HepG2 (cell line): ENCODE measurements around the gene S100P. TPM values are rescaled to one million over a fixed set of nuclear protein-coding genes. Genes with fewer than 3 reads are reported as not detected.

ENCODE experiments used
- ATAC-seq: fragments of 200-7000 bp; cut with Tn5 transposase; 3 replicates; pipeline ENCODE4 v1.9.1; 2020; ENCODE audit warnings: mild to moderate bottlenecking, moderate library complexity
- BruUV-seq: library from RNA; stranded (reverse); fragments of 400-500 nt; replicated peaks from 2 replicates; lab custom pipeline; 2021; lab: Mats Ljungman, UMichigan
- CTCF ChIA-PET: fragments of 300-600 bp; formaldehyde crosslinking; extraction: SDS; loops from one replicate; lab custom pipeline; 2021; ENCODE audit warnings: low total read pairs, inconsistent platforms, low intra/inter-chr PET ratio; lab: Yijun Ruan, JAX
- POLR2A ChIA-PET: fragments of 350-600 bp; sonication (Branson Sonifier 250); formaldehyde crosslinking; loops from one replicate; lab custom pipeline; 2020; ENCODE audit warnings: antibody characterized with exemption, inconsistent platforms; lab: Yijun Ruan, JAX
- DNase-seq: peaks from one replicate; pipeline ENCODE4 v3.0.0-alpha.2; 2015; ENCODE audit warnings: low spot score
- FAIRE-seq: peaks from 3 replicates; lab custom pipeline; 2011; peaks lifted over from hg19 to GRCh38; lab: Jason Lieb, UNC
- H2AFZ ChIP-seq: one replicate; pipeline ENCODE4 v1.6.1; 2011; ENCODE audit warnings: low read length, inconsistent platforms
- H3K27ac ChIP-seq: fragments of 300-600 bp; 3 replicates; pipeline ENCODE4 v1.8.0; 2011; ENCODE audit warnings: mixed run types, mild to moderate bottlenecking, mixed read lengths, low read length, inconsistent platforms; ENCODE audit not compliant: insufficient read depth; ENCODE audit errors: extremely low read length
- H3K27me3 ChIP-seq, 2 experiments: fragments of 200-600 bp in 1 of 2; 2 replicates in 1 of 2; 3 replicates in 1 of 2; pipeline versions ENCODE4 v1.6.0 to v1.8.0; 2011; ENCODE audit warnings: low read length in 2 of 2, mild to moderate bottlenecking in 2 of 2, moderate library complexity in 2 of 2, inconsistent platforms in 1 of 2; ENCODE audit not compliant: insufficient read depth in 2 of 2, control insufficient read depth in 1 of 2
- H3K36me3 ChIP-seq, 2 experiments: fragments of 200-600 bp in 1 of 2; replicated peaks in 1 of 2; 2 replicates in 1 of 2; 3 replicates in 1 of 2; pipeline versions ENCODE4 v1.5.1 to v1.8.0; 2011; ENCODE audit warnings: low read length in 2 of 2, inconsistent platforms in 1 of 2; ENCODE audit not compliant: insufficient read depth in 2 of 2, control insufficient read depth in 1 of 2
- H3K4me1 ChIP-seq: 2 replicates; pipeline ENCODE4 v1.5.1; 2012; ENCODE audit warnings: low read length, inconsistent platforms; ENCODE audit not compliant: insufficient read depth
- H3K4me2 ChIP-seq: 2 replicates; pipeline ENCODE4 v1.6.0; 2011; ENCODE audit warnings: low read depth, low read length, inconsistent platforms
- H3K4me3 ChIP-seq, 3 experiments: fragments of 200-600 bp in 1 of 3; sonication (generic), shearing (Covaris generic) in 1 of 3; replicated peaks in 1 of 3; 2 replicates each; pipeline ENCODE4 v1.5.1; 2011 to 2016; ENCODE audit warnings: low read length in 3 of 3, inconsistent platforms in 2 of 3, low read depth in 2 of 3, mild to moderate bottlenecking in 2 of 3, control low read depth in 1 of 3, mixed read lengths in 1 of 3; ENCODE audit not compliant: insufficient read depth in 1 of 3
- H3K79me2 ChIP-seq: one replicate; pipeline ENCODE4 v1.6.1; 2011; ENCODE audit warnings: low read length, inconsistent platforms; ENCODE audit not compliant: insufficient read depth
- H3K9ac ChIP-seq: 2 replicates; pipeline ENCODE4 v1.6.0; 2011; ENCODE audit warnings: mild to moderate bottlenecking, low read depth, low read length, inconsistent platforms; ENCODE audit not compliant: insufficient read depth
- H3K9me3 ChIP-seq: 2 replicates; pipeline ENCODE4 v1.5.1; 2012; ENCODE audit warnings: mild to moderate bottlenecking, low read length
- H4K20me1 ChIP-seq: 2 replicates; pipeline ENCODE4 v1.6.0; 2011; ENCODE audit warnings: inconsistent platforms, mild to moderate bottlenecking, low read length, moderate library complexity; ENCODE audit not compliant: insufficient read depth
- ZNF768 ChIP-seq: sonication (generic); formaldehyde crosslinking; IDR thresholded peaks from 2 replicates; pipeline ENCODE4 v1.4.0; 2020; ENCODE audit warnings: missing genetic modification reagents
- WGBS: methylation state at CpG from one replicate; pipeline ENCODE4 v1.1.6; 2017; ENCODE audit warnings: low lambda C conversion rate; 5-methylcytosine and 5-hydroxymethylcytosine counted together
- in situ Hi-C: cut with HindIII; loops from 2 replicates; pipeline ENCODE4 v1.10.0; 2017; ENCODE audit warnings: low pct_unique_long_range_greater_than_20kb; ENCODE audit not compliant: extremely low pct_ligation_motif_present
- intact Hi-C: fragments of 100-400 bp; cut with micrococcal nuclease; formaldehyde crosslinking; loops from one replicate; pipeline ENCODE4 v1.10.0; 2022; ENCODE audit not compliant: unreplicated experiment
- polyA plus RNA-seq, 8 experiments: library from polyadenylated mRNA; depleted of rRNA in 3 of 8; stranded (reverse) in 7 of 8; unstranded in 1 of 8; fragments of >200 nt; fragmentation: Illumina TruSeq in 4 of 8; extraction: Trizol in 4 of 8; gene quantifications; 2 replicates each; pipeline versions ENCODE4 v1.2.1 to v1.2.3, GENCODE V29; 2011 to 2016; ENCODE audit warnings: low read depth in 4 of 8, missing spikeins in 1 of 8, mixed read lengths in 1 of 8; ENCODE audit not compliant: insufficient read depth in 1 of 8
- total RNA-seq, 5 experiments: library from RNA; depleted of rRNA; stranded (reverse); fragments of >200 nt; fragmentation: Illumina TruSeq; extraction: Trizol; gene quantifications; 2 replicates each; pipeline ENCODE4 v1.2.3, GENCODE V29; 2016; ENCODE audit warnings: low read depth in 1 of 5
- TF ChIP-seq, protein P1 (sequence below): sonication (generic); formaldehyde crosslinking; IDR thresholded peaks from 2 replicates; pipeline ENCODE4 v1.4.0; 2020; ENCODE audit warnings: missing genetic modification reagents
- TF ChIP-seq, protein P2 (sequence below): sonication (generic); formaldehyde crosslinking; IDR thresholded peaks from 2 replicates; pipeline ENCODE4 v1.4.0; 2020; ENCODE audit warnings: low read depth, mild to moderate bottlenecking, missing genetic modification reagents
- TF ChIP-seq, protein P3 (sequence below): sonication (generic); formaldehyde crosslinking; IDR thresholded peaks from 2 replicates; pipeline ENCODE4 v1.8.1; 2023; ENCODE audit warnings: mild to moderate bottlenecking, moderate library complexity, missing genetic modification reagents

The S100P gene
- total and polyA plus RNA-seq, 2 of the 13 experiments (the other 11 are each of a cell fraction or from before 2014, with no cell fraction given), result 278 to 1,649 TPM

- TF ChIP-seq, protein P1, sequence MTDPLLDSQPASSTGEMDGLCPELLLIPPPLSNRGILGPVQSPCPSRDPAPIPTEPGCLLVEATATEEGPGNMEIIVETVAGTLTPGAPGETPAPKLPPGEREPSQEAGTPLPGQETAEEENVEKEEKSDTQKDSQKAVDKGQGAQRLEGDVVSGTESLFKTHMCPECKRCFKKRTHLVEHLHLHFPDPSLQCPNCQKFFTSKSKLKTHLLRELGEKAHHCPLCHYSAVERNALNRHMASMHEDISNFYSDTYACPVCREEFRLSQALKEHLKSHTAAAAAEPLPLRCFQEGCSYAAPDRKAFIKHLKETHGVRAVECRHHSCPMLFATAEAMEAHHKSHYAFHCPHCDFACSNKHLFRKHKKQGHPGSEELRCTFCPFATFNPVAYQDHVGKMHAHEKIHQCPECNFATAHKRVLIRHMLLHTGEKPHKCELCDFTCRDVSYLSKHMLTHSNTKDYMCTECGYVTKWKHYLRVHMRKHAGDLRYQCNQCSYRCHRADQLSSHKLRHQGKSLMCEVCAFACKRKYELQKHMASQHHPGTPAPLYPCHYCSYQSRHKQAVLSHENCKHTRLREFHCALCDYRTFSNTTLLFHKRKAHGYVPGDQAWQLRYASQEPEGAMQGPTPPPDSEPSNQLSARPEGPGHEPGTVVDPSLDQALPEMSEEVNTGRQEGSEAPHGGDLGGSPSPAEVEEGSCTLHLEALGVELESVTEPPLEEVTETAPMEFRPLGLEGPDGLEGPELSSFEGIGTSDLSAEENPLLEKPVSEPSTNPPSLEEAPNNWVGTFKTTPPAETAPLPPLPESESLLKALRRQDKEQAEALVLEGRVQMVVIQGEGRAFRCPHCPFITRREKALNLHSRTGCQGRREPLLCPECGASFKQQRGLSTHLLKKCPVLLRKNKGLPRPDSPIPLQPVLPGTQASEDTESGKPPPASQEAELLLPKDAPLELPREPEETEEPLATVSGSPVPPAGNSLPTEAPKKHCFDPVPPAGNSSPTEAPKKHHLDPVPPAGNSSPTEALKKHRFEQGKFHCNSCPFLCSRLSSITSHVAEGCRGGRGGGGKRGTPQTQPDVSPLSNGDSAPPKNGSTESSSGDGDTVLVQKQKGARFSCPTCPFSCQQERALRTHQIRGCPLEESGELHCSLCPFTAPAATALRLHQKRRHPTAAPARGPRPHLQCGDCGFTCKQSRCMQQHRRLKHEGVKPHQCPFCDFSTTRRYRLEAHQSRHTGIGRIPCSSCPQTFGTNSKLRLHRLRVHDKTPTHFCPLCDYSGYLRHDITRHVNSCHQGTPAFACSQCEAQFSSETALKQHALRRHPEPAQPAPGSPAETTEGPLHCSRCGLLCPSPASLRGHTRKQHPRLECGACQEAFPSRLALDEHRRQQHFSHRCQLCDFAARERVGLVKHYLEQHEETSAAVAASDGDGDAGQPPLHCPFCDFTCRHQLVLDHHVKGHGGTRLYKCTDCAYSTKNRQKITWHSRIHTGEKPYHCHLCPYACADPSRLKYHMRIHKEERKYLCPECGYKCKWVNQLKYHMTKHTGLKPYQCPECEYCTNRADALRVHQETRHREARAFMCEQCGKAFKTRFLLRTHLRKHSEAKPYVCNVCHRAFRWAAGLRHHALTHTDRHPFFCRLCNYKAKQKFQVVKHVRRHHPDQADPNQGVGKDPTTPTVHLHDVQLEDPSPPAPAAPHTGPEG (CRISPR knock-in tag), result no peak
- peak; percentile 71; the same call in 1 of the 2 replicates for TF ChIP-seq ZNF768
- TF ChIP-seq, protein P2, sequence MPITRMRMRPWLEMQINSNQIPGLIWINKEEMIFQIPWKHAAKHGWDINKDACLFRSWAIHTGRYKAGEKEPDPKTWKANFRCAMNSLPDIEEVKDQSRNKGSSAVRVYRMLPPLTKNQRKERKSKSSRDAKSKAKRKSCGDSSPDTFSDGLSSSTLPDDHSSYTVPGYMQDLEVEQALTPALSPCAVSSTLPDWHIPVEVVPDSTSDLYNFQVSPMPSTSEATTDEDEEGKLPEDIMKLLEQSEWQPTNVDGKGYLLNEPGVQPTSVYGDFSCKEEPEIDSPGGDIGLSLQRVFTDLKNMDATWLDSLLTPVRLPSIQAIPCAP (CRISPR knock-in tag), result no peak
- TF ChIP-seq, protein P3, sequence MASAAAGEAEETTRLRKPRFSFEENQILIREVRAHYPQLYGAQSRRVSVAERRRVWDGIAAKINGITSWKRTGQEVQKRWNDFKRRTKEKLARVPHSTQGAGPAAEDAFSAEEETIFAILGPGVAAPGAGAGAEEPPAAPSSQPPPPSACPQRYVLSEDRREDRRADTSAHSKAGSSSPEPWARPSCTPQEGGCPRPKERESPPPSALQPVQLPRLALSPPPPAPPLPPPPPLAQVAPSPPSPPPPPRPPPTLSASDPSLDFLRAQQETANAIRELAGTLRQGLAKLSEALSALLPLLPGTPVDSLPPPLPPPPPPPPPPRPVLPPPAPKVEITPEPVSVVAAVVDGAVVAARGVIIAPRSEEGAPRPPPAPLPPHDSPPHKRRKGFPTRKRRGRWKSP (CRISPR knock-in tag), result no peak
- FAIRE-seq (no peak), ATAC-seq (no peak), DNase-seq (no peak)
- H3K79me2 ChIP-seq, result no peaks in the 10 kb centered on the region
- peak overlapping the region; percentile 96 for H3K27ac ChIP-seq
- CTCF ChIA-PET, result no interaction called here
- no peak overlapping the region for H2AFZ ChIP-seq
- WGBS, result 98% methylated on average over 5 of the region's 6 CpGs
- intact Hi-C loops, result loop anchor here (2.0 to 5.0 kb wide), 2 partner anchors 21 to 51 kb away; partner anchors contain the start of gene KIAA0232
- H3K4me1 ChIP-seq, result peaks cover 79% of the 10 kb centered on the region
- TSS peak; percentile 65 for BruUV-seq
- in situ Hi-C loops, result no loop called here
- no peaks in the 10 kb centered on the region for H4K20me1 ChIP-seq
- no peak overlapping the region for H3K9ac ChIP-seq
- H3K4me2 ChIP-seq, result no peak overlapping the region
- H3K27me3 ChIP-seq, result no peaks in the 10 kb centered on the region
- H3K9me3 ChIP-seq, result no peaks in the 10 kb centered on the region
- POLR2A ChIA-PET, result no interaction called here
- no peak overlapping the region for H3K4me3 ChIP-seq
- H3K36me3 ChIP-seq, result no peaks in the 10 kb centered on the region
Observed at GRCh38 chr4:6731780-6732179, 38.1 kb downstream of the S100P start.
